Esophagus mucosa (tissue), 1 donor: ENCODE results near the gene NSG2. TPM values are rescaled to one million over a fixed set of nuclear protein-coding genes. Genes with fewer than 3 reads are reported as not detected.
A peak's percentile ranks its signal among the peaks of the same experiment; 100 is the strongest.

Experiments used
- ATAC-seq: fragments of 200-7000 bp; cut with Tn5 transposase; one replicate; pipeline ENCODE4 v1.9.1; 2020
- total RNA-seq: library from RNA; stranded (reverse); gene quantifications from one replicate; pipeline ENCODE4 v1.2.4, GENCODE V29; 2023
- donor health status: DM: yes; HTN: yes; CAD: no.

NSG2 gene
- not detected for total RNA-seq

DNA sequence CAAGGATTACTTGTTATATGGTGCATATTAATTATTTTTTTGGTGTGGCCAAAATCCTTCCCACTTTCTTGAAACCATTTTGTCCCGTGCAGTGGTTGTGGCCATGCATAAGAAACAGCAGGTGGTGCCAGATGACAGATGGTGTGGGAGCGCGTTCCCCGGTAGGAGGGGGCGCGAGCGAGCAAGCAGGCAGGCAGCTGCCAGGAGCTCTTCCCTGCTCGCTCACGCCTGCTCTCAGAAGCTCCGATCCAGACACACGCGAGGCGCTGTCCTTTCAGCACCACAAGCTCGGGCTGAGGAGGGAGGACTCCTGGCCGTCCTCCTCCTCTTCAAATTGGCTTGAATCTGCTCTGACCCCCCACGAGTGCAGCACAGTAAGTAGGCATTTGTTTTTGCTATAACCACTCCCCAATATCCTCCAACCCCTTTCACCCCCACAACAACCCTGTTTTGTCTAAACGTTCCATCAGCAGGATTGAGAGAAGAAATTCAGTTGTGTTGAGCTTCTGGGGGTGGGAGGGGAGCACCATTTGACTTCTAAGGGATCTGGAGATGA lies at the start of gene NSG2:
NSG2 (plus strand) TSS at position 237 of the 556 bp plus-strand sequence. CDS start 1,050 bp downstream, outside the sequence.
- peak; percentile 95 for ATAC-seq

DNA sequence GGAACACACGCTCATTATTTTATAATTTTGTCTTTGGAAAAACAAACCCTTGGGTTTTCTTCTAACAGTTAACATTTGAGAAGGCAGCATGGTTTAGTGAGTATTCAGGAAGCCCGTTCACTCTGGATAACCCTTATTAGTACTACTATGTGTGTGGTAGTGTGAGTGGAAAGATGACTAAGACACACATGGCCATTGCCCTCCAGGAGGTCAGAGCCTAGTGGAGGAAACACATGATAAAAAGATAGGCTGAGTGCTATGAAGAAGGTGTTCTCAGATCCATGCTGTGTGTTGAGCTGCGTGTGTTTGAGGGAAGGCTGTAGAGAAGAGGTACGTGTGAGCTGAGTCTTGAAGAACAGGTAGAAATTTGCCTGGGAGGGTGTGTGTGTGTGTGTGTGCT lies 48.2 kb upstream of the NSG2 start:
- no peak for ATAC-seq

DNA sequence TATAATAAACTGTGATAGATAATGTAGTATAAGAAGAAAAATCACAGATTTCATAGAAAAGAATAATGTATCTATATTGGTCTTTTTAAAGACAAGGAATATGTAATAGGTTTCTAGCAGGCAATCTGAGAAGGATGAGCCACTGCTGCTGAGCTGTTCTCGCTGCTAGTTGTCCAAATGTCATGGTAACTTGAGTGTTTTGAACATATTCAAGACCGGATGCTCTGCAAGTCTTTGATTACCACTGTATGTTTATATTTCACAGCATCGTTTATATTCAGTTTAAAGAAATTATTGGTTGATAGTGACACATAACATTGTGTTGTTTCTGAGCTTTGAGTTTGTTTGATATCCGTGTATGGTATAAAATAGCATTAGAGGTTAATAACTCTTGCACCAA lies 47.0 kb upstream of the NSG2 start:
- ATAC-seq, result no peak

DNA sequence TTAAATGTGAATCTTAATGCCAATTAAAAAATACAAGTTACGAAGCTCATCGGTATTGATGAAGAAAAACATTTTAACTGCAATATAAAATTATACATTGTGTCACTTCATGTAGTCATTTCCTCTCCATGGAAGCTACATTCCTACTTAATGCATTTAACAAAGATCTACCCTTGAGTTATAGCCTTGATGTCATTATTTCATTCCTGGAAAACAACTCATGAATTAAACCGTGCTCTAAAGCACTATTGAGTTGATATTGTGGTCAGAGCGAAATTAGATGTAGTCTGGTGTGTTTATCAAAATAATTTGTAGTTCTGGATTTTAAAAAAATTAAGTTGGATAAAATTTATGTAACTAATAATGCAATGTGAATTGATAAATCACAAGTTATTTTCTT lies 45.4 kb upstream of the NSG2 start:
- ATAC-seq, result no peak

DNA sequence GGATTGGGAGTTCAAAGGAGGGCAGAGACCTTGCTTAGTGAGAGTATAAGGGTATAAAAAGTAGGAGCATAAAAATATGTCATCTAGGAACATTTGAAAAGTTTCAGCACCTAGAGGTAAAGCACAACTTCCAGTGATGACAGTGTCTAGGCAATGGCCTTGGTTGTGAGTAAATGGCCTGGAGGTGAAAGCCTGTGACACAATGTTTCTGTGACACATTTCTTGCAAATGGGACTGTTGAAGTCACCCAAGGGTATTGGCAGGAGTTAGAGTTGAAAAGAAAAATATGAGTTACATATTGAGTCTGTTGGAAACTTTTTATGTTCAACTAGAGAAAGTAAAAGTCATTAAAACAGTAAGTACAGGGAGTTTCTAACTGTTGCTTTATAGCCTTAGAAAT lies 41.7 kb upstream of the NSG2 start:
- no peak for ATAC-seq

DNA sequence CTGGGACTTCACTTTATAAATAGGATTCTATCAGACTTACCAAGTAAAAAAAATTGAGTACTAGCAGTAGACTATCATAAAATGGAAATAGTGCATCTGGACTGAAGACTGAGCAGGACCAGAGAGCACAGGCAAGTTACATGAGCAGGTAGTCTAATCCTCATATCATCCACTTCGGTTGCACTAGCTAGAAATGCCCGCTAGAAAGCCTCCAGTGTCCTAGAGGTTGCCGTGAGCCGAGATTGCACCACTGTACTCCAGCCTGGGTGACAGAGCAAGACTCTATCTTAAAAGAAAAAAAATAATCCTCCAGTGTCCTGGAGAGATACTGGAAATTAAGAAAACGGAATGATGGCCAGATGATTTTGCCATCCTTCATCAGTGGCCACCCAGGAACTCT lies 36.6 kb upstream of the NSG2 start:
- ATAC-seq, result no peak

DNA sequence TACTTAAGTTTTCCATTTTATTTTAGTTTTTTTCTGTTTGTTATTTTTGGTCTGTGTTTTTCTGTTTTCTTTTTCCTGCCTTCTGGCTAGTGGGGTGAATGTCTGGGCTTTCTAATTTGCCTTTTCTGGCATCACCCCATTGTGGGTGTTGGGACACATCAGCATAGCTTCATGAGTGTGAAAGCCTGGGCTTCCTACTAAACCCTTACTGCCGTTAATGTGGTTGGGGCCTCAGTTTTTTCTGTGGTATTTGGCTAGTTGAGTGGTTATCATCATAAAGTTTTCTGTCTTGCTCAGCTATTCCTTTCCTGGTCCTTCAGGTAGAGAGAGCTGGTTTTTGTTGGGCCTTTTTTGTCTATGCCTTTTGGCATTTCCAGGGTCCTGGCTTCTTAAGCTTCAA lies 35.1 kb upstream of the NSG2 start:
- ATAC-seq, result no peak

DNA sequence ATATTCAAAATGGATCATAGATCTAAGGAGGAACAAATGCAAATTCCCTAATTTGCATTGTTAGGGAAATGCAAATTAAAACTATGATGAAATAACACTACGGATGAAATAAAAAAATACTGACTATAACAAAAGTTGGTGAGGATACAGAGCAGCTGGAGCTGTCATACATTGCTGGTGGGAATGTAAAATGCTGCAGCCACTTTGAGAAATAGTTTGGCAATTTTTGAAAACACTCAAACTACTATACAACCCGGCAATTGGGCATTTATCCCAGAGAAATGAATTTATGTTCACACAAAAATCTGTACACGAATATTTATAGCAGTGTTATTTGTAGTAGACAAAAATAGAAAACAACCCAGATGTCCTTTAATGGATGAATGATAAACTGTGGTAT lies 34.1 kb upstream of the NSG2 start:
- no peak for ATAC-seq

DNA sequence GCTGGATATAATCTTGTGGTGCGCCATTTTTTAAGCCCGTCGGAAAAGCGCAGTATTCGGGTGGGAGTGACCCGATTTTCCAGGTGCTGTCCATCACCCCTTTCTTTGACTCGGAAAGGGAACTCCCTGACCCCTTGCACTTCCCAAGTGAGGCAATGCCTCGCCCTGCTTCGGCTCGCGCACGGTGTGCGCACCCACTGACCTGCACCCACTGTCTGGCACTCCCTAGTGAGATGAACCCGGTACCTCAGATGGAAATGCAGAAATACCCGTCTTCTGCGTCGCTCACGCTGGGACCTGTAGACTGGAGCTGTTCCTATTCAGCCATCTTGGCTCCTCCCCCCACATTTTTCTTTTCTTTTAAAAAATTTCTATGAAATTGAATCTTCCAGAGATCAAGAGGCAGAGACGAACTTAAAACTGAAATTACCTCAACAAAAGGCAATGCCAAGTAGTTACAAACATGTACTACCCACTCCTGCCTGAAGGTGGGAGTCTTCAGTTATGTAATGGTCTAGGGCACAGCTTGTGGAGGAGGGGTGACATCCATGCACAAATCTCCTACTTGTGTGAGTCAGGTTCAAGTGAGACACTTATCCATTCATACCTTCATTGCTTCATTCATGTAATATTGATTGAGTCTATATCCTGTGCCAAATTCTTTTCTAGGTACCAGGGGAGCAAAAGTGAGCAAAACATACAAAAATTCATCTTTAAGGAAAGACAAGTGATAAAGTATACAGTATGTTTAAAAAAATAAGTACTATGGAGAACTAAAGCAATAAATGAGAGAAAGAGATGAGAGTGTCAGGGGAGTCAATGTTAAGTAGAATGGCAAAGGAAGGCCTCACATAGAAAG lies 25.2 kb upstream of the NSG2 start:
- peak; percentile 69 for ATAC-seq

DNA sequence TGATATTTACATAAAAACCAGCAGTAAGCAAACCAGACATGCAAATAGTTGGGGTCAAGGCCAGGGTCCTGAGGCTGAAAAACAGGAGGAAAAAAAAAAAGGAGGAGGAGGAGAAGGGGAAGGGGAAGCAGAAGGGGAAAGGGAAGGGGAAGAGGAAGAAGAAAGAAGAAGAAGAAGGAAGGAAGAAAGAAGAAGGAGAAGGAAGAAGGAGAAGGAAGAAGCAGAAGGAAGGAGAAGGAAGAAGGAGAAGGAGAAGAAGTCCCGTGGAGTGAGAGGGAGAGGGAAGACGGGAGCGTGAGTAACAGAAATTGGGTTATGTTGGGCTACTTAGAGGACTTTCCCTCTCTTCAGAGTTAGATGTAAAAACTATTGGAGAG lies 24.6 kb upstream of the NSG2 start:
- ATAC-seq, result no peak

DNA sequence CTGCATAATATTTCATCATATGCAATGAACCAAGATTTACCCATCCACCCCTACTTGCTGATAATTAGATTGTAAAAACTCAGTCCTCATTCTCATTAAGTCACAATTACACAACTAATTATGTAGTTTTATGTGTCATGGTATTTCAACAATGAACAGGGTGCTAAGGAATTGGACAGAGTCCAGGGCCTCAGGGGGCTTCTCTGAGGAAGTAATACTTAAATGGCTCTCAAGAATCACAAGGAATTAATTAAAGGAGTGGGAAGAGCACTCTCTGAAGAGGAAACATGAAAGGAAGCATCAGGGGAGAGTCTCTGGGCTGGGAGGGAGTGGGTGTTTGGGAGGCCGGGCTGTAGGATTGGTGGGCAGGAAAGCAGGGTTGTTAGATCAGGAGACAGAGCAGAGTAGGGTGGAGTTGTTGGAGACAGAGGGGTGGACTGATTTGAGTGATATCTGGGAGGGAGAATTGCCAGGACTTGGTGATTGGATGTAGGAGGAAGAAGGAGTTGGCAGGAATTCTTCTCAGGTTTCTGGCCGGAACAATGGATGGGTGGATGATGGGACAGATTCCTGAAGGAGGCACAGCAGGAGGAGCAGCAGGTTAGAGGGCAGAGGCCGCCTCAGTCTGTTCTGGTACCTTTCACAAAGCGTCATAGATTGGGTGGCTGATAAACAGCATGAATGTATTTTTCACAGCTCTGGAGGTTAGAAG lies 23.0 kb upstream of the NSG2 start:
- ATAC-seq, result no peak

DNA sequence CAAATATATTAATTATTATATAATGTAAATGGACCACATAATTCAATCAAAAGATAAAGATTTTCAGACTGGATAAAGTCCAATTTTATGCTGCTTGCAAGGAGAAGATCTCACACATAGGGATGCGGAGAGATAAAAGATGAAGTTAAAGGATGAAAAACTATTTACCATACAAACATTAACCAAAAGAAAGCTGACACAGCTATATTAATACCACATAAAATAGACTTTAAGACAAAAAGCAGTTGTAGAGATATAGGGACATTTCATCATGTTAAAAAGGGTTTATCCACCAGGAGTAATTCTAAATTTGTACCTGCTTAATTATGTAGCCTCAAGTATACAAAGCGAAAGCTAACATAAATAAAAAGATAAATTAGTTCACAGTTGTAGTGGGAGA lies 15.2 kb upstream of the NSG2 start:
- ATAC-seq, result no peak

DNA sequence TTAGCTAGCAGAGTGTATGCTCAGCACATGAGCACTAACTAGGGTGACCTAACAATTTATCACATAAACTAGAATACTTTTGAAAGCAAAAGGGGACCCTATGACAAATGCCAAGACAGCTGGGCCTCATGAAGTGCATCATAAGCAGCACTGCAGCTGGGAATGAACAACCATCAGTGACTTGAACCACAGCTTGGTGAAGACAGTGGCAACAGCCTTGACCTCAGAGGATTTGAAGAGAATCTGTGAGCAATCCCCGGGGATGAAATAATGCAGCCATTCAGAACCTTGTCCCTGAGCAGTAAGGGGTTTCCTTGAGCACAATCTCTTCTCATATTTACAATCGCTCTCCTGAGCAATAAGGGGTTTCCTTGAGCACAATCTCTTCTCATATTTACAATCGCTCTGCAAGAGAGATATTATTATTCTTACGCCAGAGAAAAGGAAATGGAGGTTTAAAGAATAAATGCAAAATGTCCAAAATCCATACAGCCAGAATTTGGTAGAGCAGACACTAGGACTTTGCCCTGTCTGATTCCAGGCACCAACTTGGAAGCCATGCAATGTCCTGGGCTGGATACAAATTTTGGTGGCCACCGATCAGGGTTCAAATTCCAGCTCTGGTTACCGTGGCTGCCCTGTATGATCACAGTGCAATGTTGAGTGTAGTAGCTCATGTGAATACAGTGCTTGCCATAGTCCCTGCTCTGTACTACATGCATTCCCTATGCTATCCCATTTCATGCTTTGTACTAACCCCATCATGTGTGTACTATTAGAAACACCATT lies 846 bp upstream of the NSG2 start:
- no peak for ATAC-seq

DNA sequence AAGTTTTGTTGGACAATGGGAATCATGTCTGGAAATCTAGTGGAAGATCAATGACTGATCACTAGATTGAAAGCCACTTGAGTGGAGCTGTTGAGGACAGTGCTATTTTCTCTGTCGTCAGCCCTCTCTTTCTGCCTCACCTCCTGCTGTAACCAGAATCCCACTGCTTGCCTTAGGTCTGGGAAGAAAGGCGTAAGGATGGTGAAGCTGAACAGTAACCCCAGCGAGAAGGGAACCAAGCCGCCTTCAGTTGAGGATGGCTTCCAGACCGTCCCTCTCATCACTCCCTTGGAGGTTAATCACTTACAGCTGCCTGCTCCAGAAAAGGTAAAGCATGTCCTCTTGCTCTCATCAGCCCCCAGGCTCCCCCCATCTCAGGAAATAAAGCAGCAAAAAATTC lies 1.1 kb downstream of the NSG2 start:
- ATAC-seq, result no peak

DNA sequence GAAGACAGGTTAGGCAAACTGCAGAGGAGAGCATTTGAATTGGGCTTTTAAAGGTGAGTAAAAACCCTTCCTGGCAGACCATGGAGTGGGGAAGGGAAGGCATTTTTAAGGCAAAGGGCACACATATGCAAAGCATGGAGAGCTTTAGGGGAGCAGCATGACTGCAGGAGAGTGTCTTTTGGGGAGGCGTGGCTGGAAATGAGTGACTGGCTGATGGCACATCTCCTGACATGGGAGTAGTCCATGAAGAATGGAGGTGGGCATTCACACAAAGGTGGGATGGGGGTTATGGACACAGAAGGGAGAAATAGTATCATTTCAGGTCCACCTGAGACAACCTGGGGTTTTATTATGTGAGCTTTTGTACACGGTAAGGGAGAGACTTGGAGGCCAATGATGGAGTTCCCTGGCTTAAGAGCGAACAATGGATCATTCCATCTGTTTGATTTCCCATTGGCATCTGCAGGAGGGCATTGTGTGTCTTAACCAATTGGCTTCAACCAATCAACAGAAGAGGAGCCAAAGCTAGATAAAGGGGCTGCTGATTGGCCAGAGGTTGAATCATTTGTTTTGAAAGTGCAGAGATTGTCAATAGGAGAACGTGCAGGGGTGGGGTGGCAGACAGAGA lies 2.1 kb downstream of the NSG2 start:
- ATAC-seq, result no peak

DNA sequence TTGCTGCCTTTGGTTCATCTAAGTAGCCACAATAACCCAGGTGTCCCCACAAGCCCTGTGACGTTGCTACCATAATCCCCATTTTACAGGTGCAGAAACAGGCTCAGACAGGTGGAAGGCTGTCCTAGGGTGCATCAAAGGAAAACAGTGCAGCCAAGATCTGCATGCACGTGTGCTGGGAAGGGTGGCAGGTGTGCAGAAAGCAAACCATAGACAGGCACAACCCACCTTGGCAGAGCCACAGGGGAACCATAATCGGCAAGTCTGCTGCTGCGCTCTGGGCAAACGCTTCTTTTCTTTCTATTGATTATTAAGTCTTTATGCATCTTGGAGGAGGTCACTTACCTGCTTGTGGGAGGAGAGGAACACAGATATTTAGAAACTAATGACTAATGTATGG lies 7.1 kb downstream of the NSG2 start:
- ATAC-seq, result no peak

DNA sequence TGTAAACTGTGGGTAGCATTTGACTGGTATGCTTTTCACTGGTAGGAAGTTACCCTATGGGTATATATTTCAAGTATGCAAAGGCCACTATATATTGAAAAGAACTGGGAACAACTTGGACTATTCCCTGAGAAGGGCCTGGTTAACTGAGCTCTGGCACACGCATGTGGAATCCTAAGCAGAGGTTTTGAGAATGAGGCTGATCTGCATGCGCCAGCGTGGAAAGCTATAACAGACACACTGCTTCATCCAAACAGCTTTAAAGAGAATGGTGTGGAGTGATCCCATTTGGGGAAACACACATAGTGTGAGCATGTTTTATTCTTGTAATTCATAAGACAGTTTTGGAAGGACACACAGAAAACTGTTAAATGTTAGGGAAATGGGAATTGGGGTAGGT lies 8.4 kb downstream of the NSG2 start:
- no peak for ATAC-seq

DNA sequence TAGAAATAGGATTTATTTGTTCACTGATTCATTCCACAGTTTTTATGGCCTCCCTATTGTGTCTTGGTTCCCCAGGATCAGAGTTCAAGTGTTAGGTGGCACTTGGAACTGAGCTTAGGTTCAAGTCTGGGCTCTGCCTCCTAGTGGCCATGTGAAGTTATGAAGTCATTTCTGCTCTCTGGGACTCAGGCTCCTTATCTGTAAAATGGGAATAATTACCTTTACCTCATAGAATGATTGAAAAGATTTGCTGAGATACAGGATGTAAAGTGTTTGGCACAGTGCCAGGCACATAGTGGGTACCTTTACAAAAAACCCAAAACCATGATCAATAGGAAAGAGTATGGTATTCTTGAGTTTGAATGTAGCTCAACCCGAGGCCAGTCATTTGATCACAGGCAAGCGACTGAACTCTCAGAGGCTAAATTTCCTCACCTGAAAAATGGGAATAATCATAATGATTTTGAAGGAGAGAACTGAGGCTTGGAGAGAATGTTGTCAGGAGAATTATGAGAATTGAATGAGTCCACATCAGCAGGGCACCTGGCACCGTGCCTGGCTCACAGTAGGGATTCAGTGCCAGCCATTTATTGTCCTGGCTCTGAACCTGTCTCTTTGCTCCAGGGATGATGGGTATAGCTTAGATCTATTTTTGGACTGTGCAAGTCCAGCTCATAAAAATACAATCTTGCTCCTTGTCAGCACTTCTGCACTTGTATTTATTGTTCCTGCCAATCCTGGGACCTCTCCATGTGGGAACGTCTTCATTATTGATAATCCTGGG lies 10.8 kb downstream of the NSG2 start:
- no peak for ATAC-seq

DNA sequence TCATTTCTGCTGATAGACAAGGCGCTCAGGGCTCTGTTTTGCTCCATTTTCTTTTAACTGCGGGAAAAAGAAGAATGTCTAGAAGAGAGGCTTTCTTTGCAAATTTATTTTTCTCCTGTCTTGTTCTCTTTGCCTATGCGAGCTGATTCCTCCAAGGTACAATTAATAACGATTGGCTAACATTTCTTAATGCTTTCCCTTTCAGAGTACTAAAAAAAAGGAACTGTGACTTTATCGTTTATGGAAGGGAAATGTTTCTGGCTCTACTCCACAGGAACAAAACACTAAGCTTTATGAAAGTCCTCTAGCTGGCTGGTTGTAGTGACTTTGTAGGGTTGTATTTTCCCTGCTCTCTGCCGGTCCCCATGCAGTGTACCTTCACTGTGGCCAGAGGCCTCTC lies 11.7 kb downstream of the NSG2 start:
- no peak for ATAC-seq

DNA sequence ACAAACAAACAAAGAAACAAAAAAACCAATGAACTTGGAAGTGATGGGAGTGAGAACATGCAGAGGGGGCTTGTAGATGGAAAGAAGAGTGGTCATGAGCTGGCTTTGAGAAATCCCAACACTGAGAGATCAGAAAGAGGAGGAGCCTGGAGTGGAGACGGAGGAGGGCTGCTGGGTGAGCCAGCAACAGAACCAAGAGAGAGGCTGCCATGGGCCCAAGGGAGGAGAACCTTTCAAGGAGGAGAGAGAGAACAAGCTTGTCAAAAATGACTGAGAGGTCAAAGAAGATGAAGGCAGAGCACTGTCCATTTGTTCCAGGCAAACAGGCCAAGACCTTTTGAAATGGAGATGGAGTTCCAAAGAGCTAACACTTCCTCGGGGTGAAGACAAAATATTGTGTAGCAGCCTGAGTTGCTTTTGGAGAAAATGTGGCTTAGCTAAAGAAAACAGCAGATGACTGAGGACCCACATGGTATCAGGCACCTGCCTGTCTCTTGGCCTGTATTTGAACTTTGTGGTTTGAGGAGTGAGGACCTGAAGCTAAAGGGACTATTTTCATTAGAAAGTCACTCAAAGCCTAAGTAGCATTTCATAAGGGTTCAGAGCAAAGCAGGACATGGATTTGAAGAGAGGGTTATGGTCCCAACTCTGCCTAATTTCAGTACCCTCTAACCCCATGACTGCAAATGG lies 13.1 kb downstream of the NSG2 start:
- ATAC-seq, result no peak

DNA sequence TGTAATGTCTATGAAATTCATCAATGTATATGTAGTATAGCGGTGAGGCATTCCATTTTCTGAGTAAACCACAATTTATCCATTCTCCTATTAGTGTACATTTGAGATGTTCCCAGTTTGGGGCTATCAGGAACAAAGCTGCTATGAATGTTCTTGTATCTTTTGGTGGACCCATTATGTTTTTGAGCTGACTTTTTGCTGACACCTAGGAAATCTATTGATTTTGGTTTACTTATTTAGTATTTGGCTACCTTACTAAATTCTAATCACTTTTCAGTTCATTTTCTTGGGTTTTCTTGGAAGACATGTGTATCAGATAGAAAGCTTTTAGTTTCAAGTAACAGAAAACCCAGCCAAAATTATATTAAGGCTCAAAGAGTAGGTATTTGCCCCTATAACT lies 13.7 kb downstream of the NSG2 start:
- no peak for ATAC-seq
